ENCODE data around the gene RTF2.

Gene RTF2

DNA sequence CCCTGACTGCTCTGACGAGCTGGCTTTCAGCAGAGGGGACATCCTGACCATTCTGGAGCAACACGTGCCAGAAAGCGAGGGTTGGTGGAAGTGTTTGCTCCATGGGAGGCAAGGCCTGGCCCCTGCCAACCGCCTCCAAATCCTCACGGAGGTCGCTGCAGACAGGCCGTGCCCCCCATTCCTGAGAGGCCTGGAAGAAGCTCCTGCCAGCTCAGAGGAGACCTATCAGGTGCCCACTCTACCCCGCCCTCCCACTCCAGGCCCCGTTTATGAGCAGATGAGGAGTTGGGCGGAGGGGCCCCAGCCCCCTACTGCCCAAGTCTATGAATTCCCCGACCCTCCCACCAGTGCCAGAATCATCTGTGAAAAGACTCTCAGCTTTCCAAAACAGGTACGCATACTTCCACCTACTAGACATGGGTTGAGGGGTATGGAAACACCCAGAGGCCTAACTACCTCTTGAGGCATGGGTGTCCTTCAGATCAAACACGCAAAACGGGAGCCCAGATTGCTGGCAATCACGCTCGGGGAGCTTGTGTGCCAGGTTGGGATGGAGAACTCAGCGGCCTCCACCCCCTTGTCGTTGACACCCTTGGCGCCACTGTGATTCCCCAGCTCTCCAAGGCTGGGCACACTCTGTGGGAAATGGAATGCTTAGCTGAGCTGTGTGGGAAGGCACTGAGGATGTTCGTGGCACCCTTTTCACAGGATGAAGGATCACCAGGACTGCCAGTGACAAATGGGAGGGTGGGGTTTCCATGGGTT, 31.0 kb upstream of the RTF2 start:
- no peak for FAIRE-seq
- no peak for DNase-seq (ENCODE audit: extremely low spot score, insufficient read length, low read depth)

DNA sequence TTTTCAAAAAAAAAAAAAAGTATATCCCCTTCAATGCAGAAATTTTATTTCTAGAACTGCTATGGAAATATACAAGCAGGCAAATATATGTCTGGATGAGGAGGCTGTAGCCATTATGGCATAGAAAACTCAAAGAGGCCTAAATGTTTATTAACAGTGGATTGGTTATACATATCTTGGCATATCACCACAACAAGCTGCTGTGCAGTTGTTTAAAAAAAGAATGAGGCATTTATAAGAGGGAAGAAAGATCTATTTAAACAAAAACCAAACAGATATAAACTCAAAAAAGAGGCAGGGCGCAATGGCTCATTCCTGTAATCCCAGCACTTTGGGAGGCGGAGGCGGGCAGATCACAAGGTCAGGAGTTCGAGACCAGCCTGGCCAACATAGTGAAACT, 30.1 kb upstream of the RTF2 start:
- FAIRE-seq (no peak), DNase-seq (ENCODE audit: extremely low spot score, insufficient read length, low read depth) (no peak)

DNA sequence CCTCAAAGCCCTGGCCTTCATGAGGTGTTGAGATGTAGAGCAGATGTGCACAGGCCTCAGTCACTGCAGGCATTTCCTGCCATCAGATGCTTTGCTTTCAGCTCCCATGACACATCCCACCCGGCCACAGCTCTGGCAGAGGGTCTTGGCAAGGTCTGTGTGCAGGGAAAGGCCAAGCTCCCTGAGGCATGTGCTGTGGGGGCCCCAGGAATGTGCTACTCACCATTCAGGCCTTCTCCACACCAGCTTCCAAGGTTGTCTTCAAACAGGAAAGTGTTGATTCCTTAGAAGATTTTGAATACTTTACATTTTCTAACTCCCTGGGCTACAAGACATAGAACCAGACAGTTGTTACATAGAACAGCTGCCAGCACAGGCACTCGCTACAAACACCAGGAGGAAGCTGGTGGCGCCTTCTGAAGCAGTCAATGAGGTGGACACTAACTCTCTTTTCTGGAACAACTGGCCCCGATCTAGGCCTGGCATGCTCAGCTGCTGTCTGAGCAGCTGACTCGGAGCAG, 28.6 kb upstream of the RTF2 start:
- FAIRE-seq (no peak), DNase-seq (ENCODE audit: extremely low spot score, insufficient read length, low read depth) (no peak)

DNA sequence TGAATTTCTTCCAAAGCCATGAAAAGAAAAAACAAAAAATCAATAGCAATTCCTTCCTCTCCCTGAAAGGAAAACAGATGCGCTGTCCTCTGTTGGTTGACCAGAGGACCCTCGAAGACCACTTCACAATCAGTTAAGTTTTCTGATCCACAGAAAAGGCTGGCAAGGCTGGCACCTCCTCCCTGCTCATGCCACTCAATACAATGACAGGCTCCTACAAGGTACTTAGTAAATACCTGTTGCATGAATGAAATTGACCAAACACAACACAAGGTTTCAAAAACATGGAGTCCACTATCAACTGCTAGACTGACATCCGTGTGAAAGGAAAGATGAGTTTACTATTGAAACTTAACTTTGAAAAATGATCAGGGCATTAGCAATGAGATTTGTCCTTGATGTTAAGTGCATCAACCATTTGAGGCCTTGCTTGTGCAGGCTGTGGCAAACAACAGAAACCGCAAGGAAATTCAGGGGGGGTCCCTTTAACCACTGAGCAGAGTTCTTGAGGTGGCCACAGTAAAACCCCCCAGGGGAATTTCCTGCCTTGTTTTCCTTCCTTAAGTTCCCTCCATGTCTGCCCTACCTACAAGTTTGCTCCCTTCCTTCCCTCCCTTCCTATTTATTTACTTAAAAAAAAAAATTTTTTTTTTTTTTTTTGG, 27.9 kb upstream of the RTF2 start:
- FAIRE-seq (peak; percentile 81), DNase-seq (ENCODE audit: extremely low spot score, insufficient read length, low read depth) (peak; percentile 28)

DNA sequence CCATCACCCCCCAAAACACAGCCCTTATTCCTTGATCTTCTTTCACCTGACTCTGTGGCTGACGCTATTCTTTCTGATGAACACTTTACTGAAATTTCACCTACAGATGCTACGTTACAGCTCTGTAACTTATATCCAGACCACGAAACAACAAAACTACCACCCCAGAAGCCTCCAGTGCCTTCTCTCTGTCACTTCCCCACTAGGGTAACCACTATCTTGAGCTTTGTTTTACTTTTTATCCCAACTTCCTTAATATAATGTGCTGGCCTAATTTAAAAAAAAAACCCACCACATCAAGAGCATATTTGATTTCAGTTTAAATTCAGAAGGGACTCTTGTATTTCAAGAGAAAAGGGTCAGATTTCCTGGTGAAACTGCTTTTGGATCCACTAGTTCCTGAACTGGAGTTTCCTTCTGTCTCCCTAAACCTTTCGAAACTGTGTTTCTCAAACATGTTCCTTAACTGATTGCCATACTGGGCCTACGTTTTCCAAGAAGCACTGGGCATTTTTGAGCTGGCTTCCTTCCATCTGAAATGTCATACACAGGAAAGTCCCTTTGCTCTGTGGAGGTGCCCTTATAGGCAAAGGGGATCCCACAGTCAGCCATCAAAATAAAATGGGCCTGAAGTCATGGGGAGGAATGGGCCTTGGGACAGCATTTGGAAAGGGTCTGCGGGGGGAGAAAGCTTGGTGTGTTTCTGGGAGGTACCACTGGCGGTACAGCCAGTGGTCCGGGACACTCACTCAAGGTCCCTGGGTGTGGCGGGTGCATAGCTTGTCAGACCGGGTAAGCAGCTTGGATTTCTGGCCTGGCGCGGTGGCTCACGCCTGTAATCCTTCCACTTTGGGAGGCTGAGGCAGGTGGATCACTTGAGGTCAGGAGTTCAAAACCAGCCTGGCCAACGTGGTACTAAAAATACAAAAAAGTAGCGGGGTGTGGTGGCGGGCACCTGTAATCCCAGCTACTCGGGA, 25.8 kb upstream of the RTF2 start:
- DNase-seq (ENCODE audit: extremely low spot score, insufficient read length, low read depth) (no peak), FAIRE-seq (no peak)

DNA sequence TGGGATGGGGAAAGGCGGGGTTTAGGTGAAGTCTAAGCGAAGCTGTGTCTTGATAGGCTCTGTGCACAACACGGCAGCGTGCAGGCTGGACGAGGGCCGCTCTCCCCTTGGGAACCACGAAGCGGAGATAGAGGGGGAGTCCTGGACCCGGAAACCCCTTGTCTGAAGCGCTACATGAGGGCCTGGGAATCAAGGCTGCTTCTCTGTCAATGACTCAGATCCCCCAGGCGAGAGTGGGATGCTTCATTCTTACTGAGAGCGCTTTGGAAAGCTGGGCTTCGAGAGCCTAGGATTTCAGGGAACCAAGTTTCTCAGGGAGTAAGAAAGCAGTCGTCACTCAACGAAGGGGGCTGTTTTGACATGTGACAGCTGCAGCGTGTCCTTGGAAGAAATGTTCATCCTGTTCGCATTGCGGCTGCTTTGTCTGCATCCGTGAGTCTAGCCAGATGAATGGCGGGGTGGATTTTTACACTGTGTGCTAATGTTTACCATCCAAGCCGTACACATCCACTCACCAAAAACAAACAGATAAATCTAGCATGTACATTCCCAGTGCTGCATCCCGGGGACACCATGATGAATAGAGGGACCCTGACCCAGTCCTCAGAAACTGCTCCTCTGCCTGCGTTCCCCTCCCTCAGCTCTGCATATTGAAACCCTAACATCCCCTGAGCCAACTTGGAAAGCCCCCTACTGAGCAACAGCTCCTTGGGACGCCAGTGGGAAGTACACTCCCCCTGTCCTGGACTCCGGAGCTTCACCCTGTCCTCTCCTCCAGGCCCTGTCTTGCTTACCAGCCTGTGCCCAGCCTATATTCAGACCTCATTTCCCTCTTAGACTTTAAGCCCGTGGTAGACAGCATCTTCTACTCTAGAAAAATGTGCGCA, 24.5 kb upstream of the RTF2 start:
- DNase-seq (ENCODE audit: extremely low spot score, insufficient read length, low read depth) (no peak), FAIRE-seq (no peak)

DNA sequence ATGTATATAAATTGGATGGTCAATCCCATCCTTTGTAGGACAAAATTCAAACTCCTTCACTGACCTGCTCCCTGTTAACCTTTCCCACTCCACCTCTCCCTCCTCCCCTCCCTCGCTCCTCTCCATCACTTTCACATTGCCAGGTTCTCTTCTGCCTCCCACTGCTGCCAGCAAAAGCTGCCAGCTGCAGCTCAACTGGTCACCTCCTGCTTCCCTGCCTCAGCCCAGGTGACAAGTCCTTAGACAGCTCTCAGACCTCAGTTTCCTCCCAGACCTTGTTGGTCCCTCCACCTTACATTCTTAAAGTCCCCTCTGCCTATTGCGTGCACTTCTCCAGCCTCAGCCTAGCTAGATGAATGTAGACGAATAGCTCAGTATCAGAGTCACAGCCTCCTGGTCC, 23.3 kb upstream of the RTF2 start:
- FAIRE-seq = no peak
- DNase-seq (ENCODE audit: extremely low spot score, insufficient read length, low read depth) = no peak

DNA sequence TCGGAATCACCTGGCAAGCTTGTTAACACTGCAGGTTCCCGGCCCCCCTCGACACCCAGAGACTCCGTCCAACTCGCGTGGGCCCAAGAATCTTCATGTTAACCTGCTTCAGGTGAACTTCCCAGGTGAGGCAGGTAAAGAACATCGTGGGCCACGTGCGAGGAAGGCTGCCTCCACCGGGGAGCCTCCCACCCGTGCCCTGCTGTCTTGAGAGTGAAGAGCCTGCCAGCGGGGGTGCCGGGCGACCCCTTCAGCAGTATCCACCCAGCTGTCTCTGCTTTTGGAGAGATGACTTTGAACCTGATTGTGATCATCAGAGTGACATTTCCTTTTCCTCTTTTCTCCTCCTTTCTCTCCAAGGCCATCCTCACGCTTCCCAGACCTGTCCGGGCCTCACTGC, 22.9 kb upstream of the RTF2 start:
- DNase-seq (ENCODE audit: extremely low spot score, insufficient read length, low read depth) (no peak), FAIRE-seq (no peak)

DNA sequence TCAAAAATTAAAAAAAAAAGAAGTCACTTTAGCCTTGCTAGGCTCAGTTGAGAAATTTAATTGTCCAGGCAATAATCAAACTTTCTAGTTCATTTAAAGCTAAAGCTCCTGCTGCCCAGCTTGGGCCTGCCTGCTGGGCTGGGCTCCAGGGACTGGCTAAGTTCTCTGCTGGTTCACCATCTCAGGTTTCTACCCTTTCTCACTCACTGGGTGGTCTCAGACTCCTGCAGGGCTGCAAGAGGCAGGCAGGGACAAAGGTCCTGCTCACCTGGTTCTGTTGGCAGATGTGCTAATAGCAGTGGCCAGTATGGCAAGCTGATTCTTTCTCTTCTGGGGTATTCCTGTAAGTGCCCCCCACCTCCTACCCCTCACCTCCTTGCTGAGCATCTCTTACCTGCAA, 21.2 kb upstream of the RTF2 start:
- DNase-seq (ENCODE audit: extremely low spot score, insufficient read length, low read depth) (no peak), FAIRE-seq (no peak)

DNA sequence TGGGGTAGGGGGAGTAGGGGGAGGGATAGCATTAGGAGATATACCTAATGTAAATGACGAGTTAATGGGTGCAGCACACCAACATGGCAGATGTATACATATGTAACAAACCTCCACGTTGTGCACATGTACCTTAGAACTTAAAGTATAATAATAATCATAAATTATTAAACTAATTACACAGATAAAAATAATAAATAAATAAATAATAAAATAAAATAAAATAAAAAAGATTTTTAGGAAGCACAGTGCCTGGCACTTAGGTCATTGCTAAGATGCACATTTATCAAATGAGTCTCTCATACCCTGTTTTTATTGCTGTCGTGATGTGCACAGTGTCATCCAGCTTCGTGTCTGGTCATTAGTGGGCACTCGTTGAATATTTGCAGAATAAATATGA, 19.0 kb upstream of the RTF2 start:
- DNase-seq (ENCODE audit: extremely low spot score, insufficient read length, low read depth) = no peak
- no peak for FAIRE-seq

DNA sequence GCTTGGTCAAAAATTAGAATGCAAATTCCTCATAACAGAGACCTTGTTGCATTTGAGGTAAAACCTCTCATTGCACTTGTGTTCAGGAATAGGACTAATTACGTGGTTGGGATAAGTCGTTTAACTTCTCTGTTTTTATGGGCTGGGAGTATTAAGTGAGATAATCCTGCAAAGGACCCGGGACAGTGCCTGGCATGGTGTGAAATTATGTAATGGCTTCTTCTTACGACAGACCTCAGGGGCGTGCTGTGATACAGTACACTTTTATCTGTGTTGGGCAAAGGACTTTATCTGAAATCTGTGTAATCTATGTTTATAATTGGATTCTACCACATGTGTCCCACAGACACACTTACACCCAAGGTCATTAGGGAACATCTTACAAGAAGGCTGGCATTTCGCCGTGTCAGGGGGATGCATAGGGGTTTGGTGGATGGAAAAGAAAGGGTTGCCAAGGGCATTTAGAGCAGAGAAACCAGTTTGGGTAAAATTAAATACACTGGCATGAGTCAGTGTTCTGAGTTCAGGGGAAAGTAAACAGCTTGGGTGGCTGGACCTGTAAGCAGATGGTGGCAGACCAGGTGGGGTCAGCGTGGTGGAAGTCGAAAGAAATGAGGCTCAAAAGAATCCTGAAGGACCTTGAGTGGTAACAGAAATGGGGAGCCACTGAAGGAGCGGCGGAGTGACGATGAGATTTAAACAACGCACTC, 17.2 kb upstream of the RTF2 start:
- DNase-seq (ENCODE audit: extremely low spot score, insufficient read length, low read depth) (no peak), FAIRE-seq (no peak)

DNA sequence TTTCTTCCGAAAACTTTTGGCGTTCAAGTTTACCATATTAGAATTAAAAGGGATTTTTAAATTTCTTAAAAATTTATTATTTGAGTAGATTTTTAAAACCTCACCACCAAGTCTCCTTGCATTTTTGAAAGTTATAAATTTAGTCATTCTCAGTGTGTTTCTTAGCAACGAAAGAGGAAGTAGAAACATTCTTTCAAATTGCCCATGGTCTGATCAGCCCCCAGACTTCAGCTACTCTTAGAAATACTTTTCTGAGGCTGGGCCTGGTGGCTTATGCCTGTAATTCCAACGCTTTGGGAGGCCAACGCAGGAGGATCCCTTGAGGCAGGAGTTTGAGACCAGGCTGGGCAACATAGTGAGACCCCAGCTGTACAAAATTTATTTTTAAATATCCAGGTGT, 15.1 kb upstream of the RTF2 start:
- FAIRE-seq = peak; percentile 64
- no peak for DNase-seq (ENCODE audit: extremely low spot score, insufficient read length, low read depth)

DNA sequence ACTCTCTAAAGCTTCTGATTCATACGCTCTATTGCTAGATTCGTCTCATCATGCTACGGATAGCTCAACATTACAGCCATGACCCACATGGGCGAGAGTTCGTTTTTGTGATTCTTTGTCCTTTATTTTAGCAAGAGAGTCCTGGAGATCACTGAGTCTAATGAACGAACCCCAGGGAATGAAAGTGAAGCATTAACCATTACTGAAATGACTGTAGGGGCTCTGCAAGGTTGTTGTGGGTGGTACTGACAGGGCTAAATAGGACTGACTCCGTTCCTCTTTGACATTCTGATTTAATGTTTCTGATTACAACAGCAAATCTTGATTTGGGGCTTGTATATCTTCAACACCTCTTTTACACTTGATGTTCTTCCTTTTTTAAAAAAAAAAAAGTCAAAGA, 13.7 kb upstream of the RTF2 start:
- DNase-seq (ENCODE audit: extremely low spot score, insufficient read length, low read depth) (peak; percentile 46), FAIRE-seq (peak; percentile 77)

DNA sequence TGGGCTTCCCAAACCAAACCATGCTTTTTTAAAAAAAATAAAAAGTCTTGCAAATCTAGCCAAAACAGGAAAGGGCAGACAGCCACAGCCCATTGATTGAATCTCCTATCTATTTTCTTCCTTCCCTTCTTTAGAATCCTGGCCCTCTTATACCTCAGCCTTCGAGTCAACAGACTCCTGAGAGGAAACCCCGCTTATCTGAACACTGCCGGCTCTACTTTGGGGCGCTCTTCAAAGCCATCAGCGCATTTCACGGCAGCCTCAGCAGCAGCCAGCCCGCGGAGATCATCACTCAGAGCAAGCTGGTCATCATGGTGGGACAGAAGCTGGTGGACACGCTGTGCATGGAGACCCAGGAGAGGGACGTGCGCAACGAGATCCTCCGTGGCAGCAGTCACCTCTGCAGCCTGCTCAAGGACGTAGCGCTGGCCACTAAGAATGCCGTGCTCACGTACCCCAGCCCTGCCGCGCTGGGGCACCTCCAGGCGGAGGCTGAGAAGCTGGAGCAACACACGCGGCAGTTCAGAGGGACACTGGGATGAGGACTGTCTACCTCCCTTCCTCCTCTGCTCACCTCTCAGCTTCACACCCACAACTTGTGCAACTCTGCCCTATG, 10.1 kb upstream of the RTF2 start:
- no peak for FAIRE-seq
- no peak for DNase-seq (ENCODE audit: extremely low spot score, insufficient read length, low read depth)

DNA sequence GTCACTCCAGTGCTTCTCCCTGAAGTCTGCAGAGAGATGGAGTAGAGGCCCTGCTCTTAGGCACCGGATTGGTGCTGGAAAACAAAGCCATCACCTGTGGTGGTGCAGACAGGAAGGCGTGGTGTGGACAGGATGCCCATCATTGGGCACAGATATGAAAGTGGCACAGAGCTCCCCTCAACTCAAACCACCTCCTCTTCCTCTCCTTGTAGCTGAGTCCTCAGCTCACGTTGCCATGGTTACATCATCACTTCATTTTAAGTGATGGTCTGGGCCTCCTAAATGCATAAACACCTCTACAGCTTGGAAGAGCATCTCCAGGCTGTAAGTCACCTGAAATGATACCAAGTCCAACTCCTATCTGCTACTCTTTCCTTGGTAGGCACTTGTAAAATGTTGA, 8.0 kb upstream of the RTF2 start:
- DNase-seq (ENCODE audit: extremely low spot score, insufficient read length, low read depth) = no peak
- FAIRE-seq = no peak

DNA sequence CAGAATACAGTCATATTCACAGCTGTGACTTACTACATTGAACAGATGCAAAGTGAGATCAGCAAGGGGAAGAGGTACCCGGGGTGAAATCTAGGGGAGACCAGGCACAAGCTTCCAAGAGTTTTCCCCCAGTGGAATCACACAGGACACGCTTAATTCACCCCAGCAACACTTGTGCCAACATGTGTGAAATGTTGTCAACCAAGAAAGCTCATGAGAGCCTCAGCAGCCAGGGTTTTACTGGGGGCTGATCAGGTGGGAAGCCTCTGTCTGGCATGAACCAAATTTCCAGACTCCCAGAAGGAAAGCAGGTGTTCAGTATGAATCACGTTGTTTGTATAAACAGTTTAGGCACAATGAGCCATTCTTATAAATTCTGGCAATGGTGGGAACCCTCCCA, 6.9 kb upstream of the RTF2 start:
- DNase-seq (ENCODE audit: extremely low spot score, insufficient read length, low read depth) (no peak), FAIRE-seq (no peak)

DNA sequence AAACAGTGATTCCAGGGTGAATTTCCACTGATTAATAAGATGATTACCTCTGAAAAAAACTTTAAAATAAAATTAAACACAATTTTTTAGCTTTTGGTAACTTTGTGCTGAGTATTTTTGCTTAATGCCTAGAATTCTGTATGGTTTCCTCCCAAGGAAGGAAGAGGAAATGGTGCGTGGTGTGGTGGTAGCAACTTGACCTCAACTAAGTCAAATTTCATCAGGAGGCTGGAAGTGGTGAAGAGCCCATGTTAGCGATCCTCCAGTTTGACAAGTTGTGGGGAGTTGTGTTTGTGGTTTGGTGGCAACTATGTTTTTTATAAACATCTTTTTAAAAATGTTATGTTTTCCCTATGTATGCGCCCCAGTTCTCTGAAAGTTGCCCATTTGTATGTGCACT, 5.0 kb upstream of the RTF2 start:
- FAIRE-seq (no peak), DNase-seq (ENCODE audit: extremely low spot score, insufficient read length, low read depth) (no peak)

DNA sequence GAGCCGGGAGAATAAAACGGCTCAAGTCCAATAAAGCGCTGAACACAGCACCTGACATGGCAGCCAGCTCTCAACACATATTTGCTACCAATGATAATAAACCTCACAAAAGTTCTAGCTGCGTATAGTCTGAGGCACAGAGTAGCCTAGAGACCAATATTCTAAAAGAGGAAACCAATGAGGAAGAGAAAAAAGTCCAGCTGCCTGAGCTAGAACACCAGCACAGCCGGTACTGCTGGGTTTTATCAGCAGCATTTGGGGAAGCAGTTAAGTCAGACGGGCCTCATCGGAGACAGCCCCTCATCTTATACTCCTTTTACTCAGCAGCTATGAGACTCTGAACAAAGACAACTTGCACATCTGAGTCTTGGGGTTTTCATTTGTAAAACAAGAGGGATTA, 2.4 kb upstream of the RTF2 start:
- no peak for DNase-seq (ENCODE audit: extremely low spot score, insufficient read length, low read depth)
- FAIRE-seq = peak; percentile 15

DNA sequence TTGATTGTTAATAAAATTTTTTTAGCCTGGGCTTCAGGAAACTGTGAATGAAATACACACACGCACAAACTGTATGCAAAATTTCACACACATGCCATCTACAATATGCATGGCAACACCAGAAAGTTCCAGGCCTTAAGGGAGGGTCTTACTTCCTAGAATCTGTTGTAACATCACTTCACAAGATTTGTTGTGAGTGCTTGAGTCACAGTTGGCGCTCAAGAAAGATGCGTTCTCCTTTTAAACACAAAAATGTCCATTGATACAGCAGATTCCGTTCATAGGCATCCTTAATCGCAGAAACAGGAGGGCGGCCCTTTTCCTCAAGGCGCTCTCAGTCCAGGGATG, 485 bp upstream of the RTF2 start:
- no peak for DNase-seq (ENCODE audit: extremely low spot score, insufficient read length, low read depth)
- FAIRE-seq = no peak
